Measurements from ENCODE around the gene GIMAP4. TPM values are rescaled to one million over a fixed set of nuclear protein-coding genes. Genes with fewer than 3 reads are reported as not detected.
"Not testable (repeated sequence)": the region's sequence is repeated elsewhere in the genome, so short reads cannot be mapped to it uniquely, and the experiment has no call there.

Gene GIMAP4
- total RNA-seq, 1 donor from 2014 or later: not detected

GRCh38 chr7:150610233-150610632 lies 43.0 kb downstream of the GIMAP4 start:
- no peak overlapping the region for H3K27ac ChIP-seq (ENCODE audit: low read depth, low read length)
- no peaks in the 10 kb centered on the region for H3K79me2 ChIP-seq (ENCODE audit: insufficient read depth, low read length)
- no peaks in the 10 kb centered on the region for H4K20me1 ChIP-seq (ENCODE audit: insufficient read depth, low read length)
- no peak overlapping the region for H3K9ac ChIP-seq (ENCODE audit: low read length)
- TF ChIP-seq CTCF (IDR thresholded peaks at IDR 0.05; ENCODE audit: insufficient read depth, low read depth, low read length): no peak
- TF ChIP-seq EZH2 (IDR thresholded peaks at IDR 0.05; ENCODE audit: insufficient read depth, low read length): no peak
- DNase-seq (ENCODE audit: low read depth) (no peak), FAIRE-seq (peak; percentile 39)
- H2AFZ ChIP-seq (ENCODE audit: low read depth, low read length): no peak overlapping the region
- H3K27me3 ChIP-seq (ENCODE audit: insufficient read depth, low read length): no peaks in the 10 kb centered on the region
- H3K4me3 Mint-ChIP-seq (ENCODE audit: unreplicated experiment): no peak overlapping the region
- H3K9me3 ChIP-seq (ENCODE audit: insufficient read depth, low read depth, low read length): no peaks in the 10 kb centered on the region
- peaks cover 11% of the 10 kb centered on the region for H3K9me3 Mint-ChIP-seq (ENCODE audit: unreplicated experiment)
- H3K36me3 Mint-ChIP-seq (ENCODE audit: low read depth, unreplicated experiment): no peaks in the 10 kb centered on the region
- no peak overlapping the region for H3K4me2 ChIP-seq (ENCODE audit: low read length)
- no peak overlapping the region for H3K4me3 ChIP-seq (ENCODE audit: insufficient read depth, low read depth, low read length)
- H3K27ac Mint-ChIP-seq (ENCODE audit: unreplicated experiment): no peak overlapping the region
- H3K4me1 Mint-ChIP-seq (ENCODE audit: low read depth, unreplicated experiment): no peaks in the 10 kb centered on the region
- H3K27me3 Mint-ChIP-seq (ENCODE audit: low read depth, unreplicated experiment): peaks cover 16% of the 10 kb centered on the region
- no peaks in the 10 kb centered on the region for H3K4me1 ChIP-seq (ENCODE audit: insufficient read depth, low read length)
- H3K36me3 ChIP-seq (ENCODE audit: insufficient read depth, low read length): no peaks in the 10 kb centered on the region

GRCh38 chr7:150612925-150613324 lies 45.7 kb downstream of the GIMAP4 start:
- FAIRE-seq (no peak), DNase-seq (ENCODE audit: low read depth) (no peak)
- Mint-ChIP-seq H3K4me3 (ENCODE audit: unreplicated experiment) (no peak overlapping the region), H3K36me3 (ENCODE audit: low read depth, unreplicated experiment) (no peaks in the 10 kb centered on the region), H3K4me1 (ENCODE audit: low read depth, unreplicated experiment) (no peaks in the 10 kb centered on the region), H3K27me3 (ENCODE audit: low read depth, unreplicated experiment) (peaks cover 5% of the 10 kb centered on the region), H3K27ac (ENCODE audit: unreplicated experiment) (no peak overlapping the region), H3K9me3 (ENCODE audit: unreplicated experiment) (peaks cover 3% of the 10 kb centered on the region)
- H3K4me3 ChIP-seq (ENCODE audit: insufficient read depth, low read depth, low read length): no peak overlapping the region
- H3K79me2 ChIP-seq (ENCODE audit: insufficient read depth, low read length): no peaks in the 10 kb centered on the region
- H3K9me3 ChIP-seq (ENCODE audit: insufficient read depth, low read depth, low read length): no peaks in the 10 kb centered on the region
- no peak overlapping the region for H3K27ac ChIP-seq (ENCODE audit: low read depth, low read length)
- no peak overlapping the region for H2AFZ ChIP-seq (ENCODE audit: low read depth, low read length)
- no peaks in the 10 kb centered on the region for H4K20me1 ChIP-seq (ENCODE audit: insufficient read depth, low read length)
- no peaks in the 10 kb centered on the region for H3K4me1 ChIP-seq (ENCODE audit: insufficient read depth, low read length)
- H3K27me3 ChIP-seq (ENCODE audit: insufficient read depth, low read length): no peaks in the 10 kb centered on the region
- no peak overlapping the region for H3K9ac ChIP-seq (ENCODE audit: low read length)
- TF ChIP-seq CTCF (IDR thresholded peaks at IDR 0.05; ENCODE audit: insufficient read depth, low read depth, low read length) (no peak), EZH2 (IDR thresholded peaks at IDR 0.05; ENCODE audit: insufficient read depth, low read length) (no peak)
- no peaks in the 10 kb centered on the region for H3K36me3 ChIP-seq (ENCODE audit: insufficient read depth, low read length)
- H3K4me2 ChIP-seq (ENCODE audit: low read length): no peak overlapping the region

GRCh38 chr7:150613880-150614279 lies 46.7 kb downstream of the GIMAP4 start:
- TF ChIP-seq EZH2 (IDR thresholded peaks at IDR 0.05; ENCODE audit: insufficient read depth, low read length) (no peak), CTCF (IDR thresholded peaks at IDR 0.05; ENCODE audit: insufficient read depth, low read depth, low read length) (no peak)
- FAIRE-seq (no peak), DNase-seq (ENCODE audit: low read depth) (no peak)
- Histone ChIP-seq H2AFZ (ENCODE audit: low read depth, low read length) (no peak overlapping the region), H3K36me3 (ENCODE audit: insufficient read depth, low read length) (no peaks in the 10 kb centered on the region), H3K27ac (ENCODE audit: low read depth, low read length) (no peak overlapping the region), H3K4me3 (ENCODE audit: insufficient read depth, low read depth, low read length) (no peak overlapping the region), H3K79me2 (ENCODE audit: insufficient read depth, low read length) (no peaks in the 10 kb centered on the region), H4K20me1 (ENCODE audit: insufficient read depth, low read length) (no peaks in the 10 kb centered on the region), H3K4me2 (ENCODE audit: low read length) (no peak overlapping the region), H3K27me3 (ENCODE audit: insufficient read depth, low read length) (no peaks in the 10 kb centered on the region), H3K9me3 (ENCODE audit: insufficient read depth, low read depth, low read length) (no peaks in the 10 kb centered on the region), H3K4me1 (ENCODE audit: insufficient read depth, low read length) (no peaks in the 10 kb centered on the region), H3K9ac (ENCODE audit: low read length) (no peak overlapping the region)
- Mint-ChIP-seq H3K9me3 (ENCODE audit: unreplicated experiment) (peaks cover 3% of the 10 kb centered on the region), H3K4me1 (ENCODE audit: low read depth, unreplicated experiment) (no peaks in the 10 kb centered on the region), H3K27me3 (ENCODE audit: low read depth, unreplicated experiment) (no peaks in the 10 kb centered on the region), H3K36me3 (ENCODE audit: low read depth, unreplicated experiment) (no peaks in the 10 kb centered on the region), H3K27ac (ENCODE audit: unreplicated experiment) (no peak overlapping the region), H3K4me3 (ENCODE audit: unreplicated experiment) (no peak overlapping the region)

GRCh38 chr7:150614426-150614825 lies 47.2 kb downstream of the GIMAP4 start:
- not testable (repeated sequence) for H3K27ac ChIP-seq (ENCODE audit: low read depth, low read length); H3K9me3 Mint-ChIP-seq (ENCODE audit: unreplicated experiment); H3K4me3 ChIP-seq (ENCODE audit: insufficient read depth, low read depth, low read length); H3K36me3 ChIP-seq (ENCODE audit: insufficient read depth, low read length); H3K4me3 Mint-ChIP-seq (ENCODE audit: unreplicated experiment); H3K36me3 Mint-ChIP-seq (ENCODE audit: low read depth, unreplicated experiment); DNase-seq (ENCODE audit: low read depth); H3K4me1 ChIP-seq (ENCODE audit: insufficient read depth, low read length); H3K27me3 Mint-ChIP-seq (ENCODE audit: low read depth, unreplicated experiment); H3K4me1 Mint-ChIP-seq (ENCODE audit: low read depth, unreplicated experiment); H3K27me3 ChIP-seq (ENCODE audit: insufficient read depth, low read length); H3K9me3 ChIP-seq (ENCODE audit: insufficient read depth, low read depth, low read length); H3K27ac Mint-ChIP-seq (ENCODE audit: unreplicated experiment); H3K4me2 ChIP-seq (ENCODE audit: low read length); H3K9ac ChIP-seq (ENCODE audit: low read length); H4K20me1 ChIP-seq (ENCODE audit: insufficient read depth, low read length); H3K79me2 ChIP-seq (ENCODE audit: insufficient read depth, low read length); H2AFZ ChIP-seq (ENCODE audit: low read depth, low read length); FAIRE-seq
